Activated T-cell treated with anti-CD3 and anti-CD28 coated beads, Interleukin-2, amount 50 U/mL, for 72 hours (primary cell): ENCODE results near the gene MFF. TPM values are rescaled to one million over a fixed set of nuclear protein-coding genes. Genes with fewer than 3 reads are reported as not detected.

Experiments used
- ATAC-seq, 2 donors: fragments of 150-1000 bp; cut with Tn5 transposase; replicated peaks in 1 of 2; 2 replicates each; pipeline ENCODE4 v1.10.0; 2021; ENCODE audit warnings: moderate library complexity in 2 of 2, mild to moderate bottlenecking in 1 of 2
- DNase-seq, 2 donors: peaks; one replicate each; pipeline ENCODE4 v3.0.0; 2021 to 2022; ENCODE audit warnings: mixed read lengths in 1 of 2
- H3K27ac Mint-ChIP-seq: one replicate; pipeline ENCODE4 v1.8.0; 2022; ENCODE audit warnings: mild to moderate bottlenecking, moderate library complexity, mixed read lengths
- H3K27me3 Mint-ChIP-seq: one replicate; pipeline ENCODE4 v1.8.0; 2022; ENCODE audit warnings: low read depth, mixed read lengths
- H3K36me3 Mint-ChIP-seq, 2 donors: one replicate each; pipeline ENCODE4 v1.8.0; 2022; ENCODE audit warnings: mixed read lengths in 2 of 2, mild to moderate bottlenecking in 1 of 2; ENCODE audit not compliant: insufficient read depth in 2 of 2
- H3K4me1 Mint-ChIP-seq: one replicate; pipeline ENCODE4 v1.8.0; 2022; ENCODE audit warnings: low read depth, mixed read lengths
- H3K4me3 Mint-ChIP-seq, 2 donors: one replicate each; pipeline ENCODE4 v1.8.0; 2022; ENCODE audit warnings: mild to moderate bottlenecking in 2 of 2, mixed read lengths in 2 of 2, moderate library complexity in 2 of 2
- H3K9me3 Mint-ChIP-seq, 2 donors: one replicate each; pipeline ENCODE4 v1.8.0; 2022; ENCODE audit warnings: mixed read lengths in 2 of 2
- total RNA-seq, 2 donors: library from RNA; stranded (reverse); gene quantifications; one replicate each; pipeline ENCODE4 v1.2.3, GENCODE V29; 2022

Gene MFF
- total RNA-seq, 2 donors from 2014 or later: 80.6 to 88.7 TPM

DNA sequence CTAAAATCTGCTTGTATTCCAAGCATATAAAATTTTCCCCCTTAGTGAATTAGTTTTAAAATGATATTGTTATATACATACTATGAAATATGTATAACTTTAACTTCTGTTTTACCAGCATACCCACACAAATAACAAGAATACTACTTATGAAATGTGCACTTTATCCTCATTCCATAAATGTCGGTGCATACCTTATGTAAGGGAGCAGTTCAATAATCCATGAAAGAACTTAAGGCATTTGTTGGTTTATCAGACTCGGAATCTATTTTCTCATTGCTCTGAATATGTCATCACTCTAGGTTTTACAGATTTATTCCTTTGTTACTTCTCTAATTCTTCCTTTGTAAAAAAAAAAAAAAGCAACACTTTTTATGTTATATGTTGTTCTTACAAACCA is 12.5 kb upstream of the MFF start:
- no peak for ATAC-seq
- H3K4me1 Mint-ChIP-seq: no peaks in the 10 kb centered on the region
- H3K4me3 Mint-ChIP-seq: no peak overlapping the region
- peaks cover under 1 to 4% of the 10 kb centered on the region in 2 donors for H3K9me3 Mint-ChIP-seq
- H3K36me3 Mint-ChIP-seq: peaks cover 0 to under 1% of the 10 kb centered on the region in 2 donors
- peaks cover 7% of the 10 kb centered on the region for H3K27me3 Mint-ChIP-seq
- no peak for DNase-seq
- H3K27ac Mint-ChIP-seq: no peak overlapping the region

DNA sequence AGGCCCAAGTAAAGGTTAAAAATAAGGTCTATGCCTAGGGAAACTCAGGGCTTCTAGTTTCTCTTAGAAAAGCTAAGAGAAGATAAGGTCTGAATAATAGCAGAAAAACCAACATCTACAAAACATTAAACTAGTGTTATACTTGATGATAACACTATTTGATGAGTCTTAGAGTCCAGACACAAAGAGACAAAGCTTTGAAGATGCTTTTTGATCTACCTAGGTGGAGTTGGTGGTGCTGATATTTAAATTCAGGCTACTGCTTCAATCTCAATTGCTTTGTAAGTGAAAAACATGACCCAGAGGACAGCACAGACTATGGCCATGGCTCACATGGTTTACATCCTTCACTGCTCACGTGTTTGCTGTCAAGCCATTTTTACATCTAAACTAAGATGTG is 11.7 kb upstream of the MFF start:
- Mint-ChIP-seq H3K9me3 (peaks cover 5 to 6% of the 10 kb centered on the region in 2 donors), H3K4me3 (no peak overlapping the region), H3K4me1 (no peaks in the 10 kb centered on the region), H3K36me3 (peaks cover 0 to 1% of the 10 kb centered on the region in 2 donors), H3K27me3 (peaks cover 7% of the 10 kb centered on the region), H3K27ac (no peak overlapping the region)
- no peak for DNase-seq
- ATAC-seq: no peak

- H3K36me3 Mint-ChIP-seq: peaks cover 0 to 5% of the 10 kb centered on the region in 2 donors
- ATAC-seq (no peak), DNase-seq (no peak)
- no peak overlapping the region for H3K27ac Mint-ChIP-seq
- no peak overlapping the region for H3K4me3 Mint-ChIP-seq
- peaks cover 5 to 10% of the 10 kb centered on the region in 2 donors for H3K9me3 Mint-ChIP-seq
- peaks cover 2% of the 10 kb centered on the region for H3K4me1 Mint-ChIP-seq
- H3K27me3 Mint-ChIP-seq: peaks cover 15% of the 10 kb centered on the region
Measured at GRCh38 chr2:227317834-227318233, 7.2 kb upstream of the MFF start.

DNA sequence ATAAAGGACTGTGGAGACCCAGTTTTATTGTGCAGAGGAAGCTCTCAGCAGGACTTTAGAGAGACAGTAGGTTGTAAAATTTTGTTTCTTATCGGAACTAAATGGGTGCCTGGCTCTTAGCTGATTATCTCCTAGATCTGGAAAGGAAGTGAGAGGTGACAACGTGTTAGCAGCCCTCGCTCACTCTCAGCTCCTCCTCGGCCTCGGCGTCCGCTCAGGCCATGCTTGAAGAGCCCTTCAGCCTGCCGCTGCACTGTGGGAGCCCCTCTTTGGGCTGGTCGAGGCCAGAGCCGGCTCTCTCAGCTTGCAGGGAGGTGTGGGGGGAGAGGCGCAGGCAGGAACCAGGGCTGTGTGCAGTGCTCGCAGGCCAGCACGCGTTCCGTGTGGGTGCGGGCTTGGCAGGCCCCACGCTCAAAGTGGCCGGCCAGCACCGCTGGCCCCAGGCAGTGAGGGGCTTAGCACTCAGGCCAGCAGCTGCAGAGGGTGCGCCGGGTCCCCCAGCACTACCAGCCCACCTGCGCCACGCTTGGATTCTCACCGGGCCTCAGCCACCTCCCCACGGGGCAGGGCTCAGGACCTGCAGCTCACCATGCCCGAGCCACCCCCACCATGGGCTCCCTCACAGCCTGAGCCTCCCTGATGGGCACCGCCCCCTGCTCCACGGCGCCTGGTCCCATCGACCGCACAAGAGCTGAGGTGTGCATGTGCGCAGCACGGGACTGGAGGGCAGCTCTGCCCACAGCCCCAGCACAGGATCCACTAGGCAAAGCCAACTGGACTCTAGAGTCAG is 4.6 kb upstream of the MFF start:
- H3K4me3 Mint-ChIP-seq: no peak overlapping the region
- H3K36me3 Mint-ChIP-seq: peaks cover 0 to 9% of the 10 kb centered on the region in 2 donors
- peaks cover 19% of the 10 kb centered on the region for H3K27me3 Mint-ChIP-seq
- H3K27ac Mint-ChIP-seq: no peak overlapping the region
- peaks cover 22% of the 10 kb centered on the region for H3K4me1 Mint-ChIP-seq
- peaks cover 5 to 10% of the 10 kb centered on the region in 2 donors for H3K9me3 Mint-ChIP-seq
- no peak for DNase-seq
- no peak for ATAC-seq

- Mint-ChIP-seq H3K4me3 (no peak overlapping the region), H3K9me3 (peaks cover 0 to 8% of the 10 kb centered on the region in 2 donors), H3K36me3 (peaks cover 0 to 8% of the 10 kb centered on the region in 2 donors), H3K27me3 (peaks cover 12% of the 10 kb centered on the region), H3K27ac (no peak overlapping the region), H3K4me1 (peaks cover 42% of the 10 kb centered on the region)
- ATAC-seq (no peak), DNase-seq (no peak)
Measured at GRCh38 chr2:227322530-227323205, 2.4 kb upstream of the MFF start.

- no peak for DNase-seq
- Mint-ChIP-seq H3K36me3 (peaks cover 0 to 8% of the 10 kb centered on the region in 2 donors), H3K27me3 (peaks cover 12% of the 10 kb centered on the region), H3K4me3 (peak overlapping the region; percentile 93 to 96), H3K4me1 (peaks cover 51% of the 10 kb centered on the region), H3K27ac (no peak overlapping the region), H3K9me3 (peaks cover 0 to 3% of the 10 kb centered on the region in 2 donors)
- no peak for ATAC-seq
Measured at GRCh38 chr2:227323818-227324217, 1.2 kb upstream of the MFF start.

DNA sequence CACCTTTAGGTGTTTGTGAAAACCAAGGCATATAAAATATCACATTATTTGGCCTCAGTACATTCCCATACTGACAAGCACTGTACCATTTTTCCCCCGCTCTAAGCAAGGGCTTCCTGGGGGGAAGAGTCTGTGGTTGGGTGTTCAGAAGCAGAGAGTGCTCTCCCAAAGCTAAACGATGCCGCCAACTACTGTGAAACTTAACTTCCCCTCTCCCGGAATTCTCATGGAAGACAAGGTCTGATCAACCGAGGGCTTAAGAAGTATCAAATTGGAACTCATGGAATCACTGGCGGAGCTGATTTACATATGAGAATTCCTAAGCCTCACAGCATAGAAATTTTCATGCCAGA is 433 bp upstream of the MFF start:
- peaks cover 0 to 3% of the 10 kb centered on the region in 2 donors for H3K9me3 Mint-ChIP-seq
- peaks cover 12% of the 10 kb centered on the region for H3K27me3 Mint-ChIP-seq
- peak overlapping the region; percentile 86 for H3K27ac Mint-ChIP-seq
- peaks cover 52% of the 10 kb centered on the region for H3K4me1 Mint-ChIP-seq
- DNase-seq (peak in 1 of 2 donors; percentile 12), ATAC-seq (peak in 1 of 2 donors; percentile 16)
- H3K36me3 Mint-ChIP-seq: peaks cover 0 to 8% of the 10 kb centered on the region in 2 donors
- peak overlapping the region; percentile 93 to 96 for H3K4me3 Mint-ChIP-seq

DNA sequence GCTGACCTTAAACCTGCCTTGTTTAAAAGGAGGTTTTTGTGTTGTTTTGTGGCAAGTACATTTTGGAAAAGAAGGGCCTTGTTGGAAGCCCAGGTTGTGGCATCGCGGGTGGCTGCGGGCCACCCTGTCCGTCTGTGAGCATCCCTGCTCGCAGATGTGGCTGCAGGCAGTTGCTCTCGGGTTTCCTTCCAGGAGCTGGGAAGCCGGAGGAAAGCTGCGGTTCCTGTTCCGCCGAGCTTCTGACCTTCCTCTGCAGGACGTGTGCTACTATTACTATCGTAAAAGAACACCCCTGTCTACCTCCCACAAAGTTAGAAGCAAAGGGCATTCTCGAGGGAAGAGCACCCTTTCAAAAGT is 766 bp downstream of the MFF start:
- peak overlapping the region; percentile 95 for H3K27ac Mint-ChIP-seq
- peak overlapping the region; percentile 93 to 96 for H3K4me3 Mint-ChIP-seq
- ATAC-seq (no peak), DNase-seq (no peak)
- H3K36me3 Mint-ChIP-seq: peaks cover 0 to 8% of the 10 kb centered on the region in 2 donors
- peaks cover 52% of the 10 kb centered on the region for H3K4me1 Mint-ChIP-seq
- peaks cover 0 to 3% of the 10 kb centered on the region in 2 donors for H3K9me3 Mint-ChIP-seq
- H3K27me3 Mint-ChIP-seq: peaks cover 12% of the 10 kb centered on the region

DNA sequence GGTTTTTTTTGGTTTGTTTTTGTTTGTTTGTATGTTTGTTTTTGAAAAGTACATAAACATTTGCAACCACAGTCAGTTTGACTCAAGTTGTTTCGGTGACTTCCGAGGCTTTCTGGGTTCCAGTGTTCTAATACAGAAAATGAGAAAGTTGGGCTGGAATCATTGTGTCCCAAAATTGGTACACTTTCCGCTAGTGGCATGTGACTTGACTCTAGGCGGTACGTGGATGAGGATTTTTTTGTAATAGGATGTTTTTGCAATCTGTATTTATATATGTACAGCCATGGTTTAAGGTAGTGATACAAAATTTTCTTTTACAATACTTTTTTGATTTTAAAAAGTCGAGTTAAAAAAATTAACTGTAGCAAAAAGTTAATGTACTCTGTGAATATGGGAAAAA is 1.7 kb downstream of the MFF start:
- no peaks in the 10 kb centered on the region for H3K9me3 Mint-ChIP-seq
- DNase-seq (no peak), ATAC-seq (no peak)
- peaks cover 0 to 8% of the 10 kb centered on the region in 2 donors for H3K36me3 Mint-ChIP-seq
- peak overlapping the region; percentile 38 for H3K27ac Mint-ChIP-seq
- H3K27me3 Mint-ChIP-seq: peaks cover 12% of the 10 kb centered on the region
- H3K4me1 Mint-ChIP-seq: peaks cover 52% of the 10 kb centered on the region
- H3K4me3 Mint-ChIP-seq: peak overlapping the region; percentile 66 to 93

GRCh38 chr2:227335713-227336112 is 10.7 kb downstream of the MFF start:
- peak overlapping the region in 1 of 2 donors; percentile 33 for H3K4me3 Mint-ChIP-seq
- no peaks in the 10 kb centered on the region for H3K27me3 Mint-ChIP-seq
- peaks cover 9 to 24% of the 10 kb centered on the region in 2 donors for H3K36me3 Mint-ChIP-seq
- H3K9me3 Mint-ChIP-seq: no peaks in the 10 kb centered on the region
- ATAC-seq (peak; percentile 45 to 55), DNase-seq (no peak)
- peaks cover 23% of the 10 kb centered on the region for H3K4me1 Mint-ChIP-seq
- H3K27ac Mint-ChIP-seq: peak overlapping the region; percentile 59

GRCh38 chr2:227337442-227337841 is 12.4 kb downstream of the MFF start:
- Mint-ChIP-seq H3K4me3 (no peak overlapping the region), H3K27ac (no peak overlapping the region), H3K4me1 (peaks cover 23% of the 10 kb centered on the region), H3K9me3 (no peaks in the 10 kb centered on the region), H3K36me3 (peaks cover 7 to 21% of the 10 kb centered on the region in 2 donors), H3K27me3 (no peaks in the 10 kb centered on the region)
- ATAC-seq (no peak), DNase-seq (no peak)

GRCh38 chr2:227339098-227339599 is 14.1 kb downstream of the MFF start:
- H3K4me1 Mint-ChIP-seq: peaks cover 21% of the 10 kb centered on the region
- DNase-seq: no peak
- H3K27me3 Mint-ChIP-seq: no peaks in the 10 kb centered on the region
- ATAC-seq: no peak
- no peak overlapping the region for H3K27ac Mint-ChIP-seq
- peaks cover 6 to 16% of the 10 kb centered on the region in 2 donors for H3K36me3 Mint-ChIP-seq
- H3K4me3 Mint-ChIP-seq: no peak overlapping the region
- no peaks in the 10 kb centered on the region for H3K9me3 Mint-ChIP-seq

DNA sequence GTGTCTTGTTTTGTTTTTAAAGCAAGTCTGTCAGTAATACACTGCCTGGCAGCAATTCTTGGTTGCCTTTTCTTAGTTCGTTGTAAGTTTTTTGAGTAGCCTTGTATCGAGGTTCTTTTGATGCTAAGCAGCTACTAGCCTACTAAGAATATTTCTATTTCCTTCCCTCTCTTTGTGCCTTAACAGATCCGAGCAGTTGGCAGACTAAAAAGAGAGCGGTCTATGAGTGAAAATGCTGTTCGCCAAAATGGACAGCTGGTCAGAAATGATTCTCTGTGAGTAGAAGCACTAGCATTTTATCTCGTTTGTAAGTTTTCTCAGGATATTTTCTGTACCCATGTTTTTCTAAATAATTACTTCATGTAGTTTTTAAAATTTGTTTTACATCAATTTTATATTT is 15.1 kb downstream of the MFF start:
- peaks cover 11% of the 10 kb centered on the region for H3K4me1 Mint-ChIP-seq
- H3K27me3 Mint-ChIP-seq: no peaks in the 10 kb centered on the region
- peaks cover 6 to 14% of the 10 kb centered on the region in 2 donors for H3K36me3 Mint-ChIP-seq
- ATAC-seq: no peak
- DNase-seq: no peak
- H3K4me3 Mint-ChIP-seq: no peak overlapping the region
- H3K9me3 Mint-ChIP-seq: no peaks in the 10 kb centered on the region
- H3K27ac Mint-ChIP-seq: no peak overlapping the region
